ENCODE data around the gene PLEKHF1. TPM values are rescaled to one million over a fixed set of nuclear protein-coding genes. Genes with fewer than 3 reads are reported as not detected.

PLEKHF1 gene
- total RNA-seq, 2 experiments from 2014 or later = 49.4 to 52.1 TPM

DNA sequence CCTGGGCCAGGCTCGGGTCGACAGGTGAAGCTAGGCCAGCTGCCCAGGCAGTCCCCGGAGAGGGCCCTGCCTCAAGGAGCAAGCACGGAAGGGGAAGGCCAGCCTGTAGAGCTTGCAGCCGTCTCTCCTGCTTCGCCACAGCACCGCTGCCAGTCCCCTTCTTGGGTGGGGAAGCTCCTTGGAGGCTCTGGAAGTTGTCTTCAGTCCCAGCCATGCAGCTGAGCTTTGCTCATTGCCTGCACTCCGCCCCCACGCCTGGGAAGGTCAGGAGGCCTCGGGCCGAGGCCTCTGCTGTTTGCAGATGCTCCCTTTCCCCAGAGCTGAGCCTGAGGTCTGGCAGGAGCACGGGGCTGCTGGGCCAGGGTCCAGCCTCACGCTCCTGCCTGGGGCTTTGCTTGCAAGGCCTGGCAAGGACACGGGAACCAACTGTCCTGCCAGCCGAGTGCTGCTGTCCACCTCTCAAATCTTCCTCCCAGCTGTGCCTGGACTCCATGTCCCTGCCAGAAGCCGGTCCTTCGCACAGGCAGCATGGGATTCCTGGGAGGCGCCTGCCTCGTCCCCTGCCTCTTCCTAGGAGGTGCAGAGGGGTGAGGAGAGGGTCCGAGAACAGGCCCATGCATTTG is 13.3 kb downstream of the PLEKHF1 start:
- Mint-ChIP-seq H3K4me3 (no peak overlapping the region), H3K9me3 (no peaks in the 10 kb centered on the region), H3K4me1 (peaks cover 75% of the 10 kb centered on the region), H3K36me3 (ENCODE audit: low read depth) (peaks cover 32% of the 10 kb centered on the region), H3K27me3 (no peaks in the 10 kb centered on the region), H3K27ac (peak overlapping the region; percentile 79)
- ChIA-PET CTCF (interaction anchor here (1.0 to 4.2 kb wide), 8 partner anchors 11 to 68 kb away, joined by 3 to 32 read pairs (median 4); partner anchors contain the start of genes C19orf12 and PLEKHF1), POLR2A (no interaction called here)
- no peak for DNase-seq

DNA sequence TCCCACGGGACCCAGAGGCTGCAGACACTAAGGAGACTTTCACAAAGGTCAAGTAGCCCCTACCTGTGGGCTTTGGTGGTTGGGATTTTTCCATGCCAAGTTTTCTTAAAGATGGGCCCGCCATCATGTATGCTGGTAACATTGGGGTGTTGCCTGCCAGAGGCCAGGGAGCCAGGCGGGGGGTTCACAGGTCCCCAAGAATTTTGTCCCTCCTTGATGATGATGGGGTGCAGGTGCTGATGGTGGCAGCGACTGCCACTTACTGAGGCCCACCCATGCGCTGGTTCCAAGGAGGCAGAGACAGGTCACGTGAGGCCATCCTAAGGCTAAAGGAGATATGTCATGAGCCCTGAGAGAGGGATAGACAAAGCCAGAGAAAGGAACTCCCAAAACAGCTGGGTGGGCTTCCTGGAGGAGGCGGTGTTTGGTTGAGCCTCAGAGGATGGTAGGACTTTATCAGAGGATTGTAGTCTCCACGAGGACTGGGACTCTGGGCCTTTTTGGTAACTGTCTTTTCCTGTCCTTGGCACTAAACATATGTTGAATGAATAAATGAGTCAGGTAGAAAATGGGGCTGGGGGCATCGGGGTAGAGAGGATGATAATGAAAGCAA is 14.4 kb downstream of the PLEKHF1 start:
- CTCF ChIA-PET = interaction anchor here (0.8 to 4.2 kb wide), 9 partner anchors 8 to 69 kb away, joined by 3 to 32 read pairs (median 3); partner anchors contain the start of genes C19orf12 and PLEKHF1
- Mint-ChIP-seq H3K4me1 (peaks cover 74% of the 10 kb centered on the region), H3K4me3 (peak overlapping the region; percentile 4), H3K36me3 (ENCODE audit: low read depth) (peaks cover 27% of the 10 kb centered on the region), H3K9me3 (no peaks in the 10 kb centered on the region), H3K27me3 (no peaks in the 10 kb centered on the region), H3K27ac (peak overlapping the region; percentile 74)
- POLR2A ChIA-PET = no interaction called here
- no peak for DNase-seq

DNA sequence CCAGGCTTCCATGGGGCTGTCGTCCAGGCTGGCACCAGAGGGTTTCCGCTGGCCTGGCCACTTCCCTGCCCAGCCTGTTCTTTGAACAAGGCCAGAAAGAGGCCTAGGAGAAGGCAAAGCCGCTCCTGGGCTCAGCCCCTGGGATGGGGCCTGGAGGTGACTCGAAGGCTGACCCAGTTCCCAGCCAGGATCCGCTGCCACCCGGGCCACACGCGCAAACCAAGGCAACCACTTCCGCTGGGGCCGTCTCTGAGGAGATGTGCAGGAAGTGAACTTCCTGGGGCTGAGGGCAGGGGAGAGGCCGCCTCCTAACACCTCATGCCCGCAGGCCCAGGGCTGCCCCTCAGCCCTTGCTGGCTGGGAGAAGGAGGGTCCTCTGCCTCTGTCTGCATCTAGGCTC is 15.2 kb downstream of the PLEKHF1 start:
- Mint-ChIP-seq H3K27me3 (no peaks in the 10 kb centered on the region), H3K4me3 (peak overlapping the region; percentile 17), H3K36me3 (ENCODE audit: low read depth) (peaks cover 27% of the 10 kb centered on the region), H3K4me1 (peaks cover 75% of the 10 kb centered on the region), H3K27ac (peak overlapping the region; percentile 87), H3K9me3 (no peaks in the 10 kb centered on the region)
- CTCF ChIA-PET = interaction anchor here (0.8 to 4.2 kb wide), 8 partner anchors 8 to 70 kb away, joined by 3 to 32 read pairs (median 8); partner anchors contain the start of gene PLEKHF1
- DNase-seq = peak; percentile 86
- POLR2A ChIA-PET = no interaction called here

DNA sequence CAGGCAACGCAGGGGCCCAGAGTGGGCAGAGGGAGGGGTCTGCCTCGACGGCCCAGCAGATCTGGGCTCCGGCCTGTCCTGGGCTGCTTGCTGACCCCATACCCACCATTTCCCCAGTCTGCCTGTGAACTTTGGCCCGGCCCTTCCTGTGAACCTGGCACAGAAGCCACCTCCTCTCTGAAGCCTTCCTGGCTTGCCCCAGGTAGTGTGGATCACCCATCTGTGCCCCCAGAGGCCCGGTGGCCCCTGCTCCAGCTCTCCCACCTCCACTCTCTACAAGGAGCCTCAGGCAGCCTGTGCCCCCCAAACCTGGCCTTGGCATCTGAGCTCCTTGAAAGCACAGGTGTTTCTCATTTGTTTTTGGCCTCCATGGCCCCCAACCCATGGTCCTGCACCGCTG is 15.7 kb downstream of the PLEKHF1 start:
- POLR2A ChIA-PET = no interaction called here
- peak overlapping the region; percentile 47 for H3K4me3 Mint-ChIP-seq
- peaks cover 22% of the 10 kb centered on the region for H3K36me3 Mint-ChIP-seq (ENCODE audit: low read depth)
- H3K27me3 Mint-ChIP-seq = no peaks in the 10 kb centered on the region
- H3K9me3 Mint-ChIP-seq = no peaks in the 10 kb centered on the region
- DNase-seq = no peak
- H3K4me1 Mint-ChIP-seq = peaks cover 70% of the 10 kb centered on the region
- CTCF ChIA-PET = interaction anchor here (1.2 to 4.0 kb wide), 6 partner anchors 9 to 71 kb away, joined by 3 to 25 read pairs (median 8); no protein-coding TSS in a partner anchor
- H3K27ac Mint-ChIP-seq = peak overlapping the region; percentile 87

DNA sequence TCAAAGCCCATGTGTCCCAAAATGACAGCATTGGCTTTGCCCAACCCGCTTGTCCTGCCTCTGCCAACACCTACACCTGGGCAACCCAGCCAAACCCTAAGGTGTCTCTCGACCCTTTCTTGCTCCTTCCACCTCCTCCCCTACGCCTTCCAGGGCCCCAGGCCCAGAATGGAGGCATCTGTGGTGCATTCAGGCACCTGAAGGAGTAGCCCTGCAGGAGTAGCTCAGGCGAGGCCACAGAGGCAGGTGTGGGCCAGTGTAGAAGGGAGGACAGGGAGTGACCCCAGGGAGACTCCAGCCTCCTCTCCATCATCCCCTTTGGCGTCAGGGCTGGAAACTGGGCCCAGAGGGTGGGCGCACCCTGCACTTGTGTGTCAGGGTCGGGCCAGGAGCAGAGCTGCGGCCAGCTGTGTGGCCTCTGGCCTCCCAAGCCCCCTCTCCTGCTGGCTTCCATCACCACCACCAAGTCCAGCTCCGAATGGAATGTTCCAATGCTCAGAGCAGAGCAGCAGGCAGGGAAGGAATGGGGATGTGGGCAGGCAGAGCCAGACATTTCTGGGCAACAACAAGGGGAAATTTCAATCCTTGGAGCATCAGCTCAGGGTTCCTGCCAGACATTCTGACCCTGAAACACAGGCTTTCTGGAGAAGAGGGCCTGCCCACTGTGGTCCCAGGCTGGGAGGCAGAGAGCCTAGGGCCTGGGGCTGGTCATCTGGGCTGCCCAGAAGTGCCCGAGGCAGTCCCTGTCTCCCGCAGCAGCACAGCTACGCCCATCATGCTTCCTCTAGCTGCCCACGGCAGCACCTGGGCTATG is 16.4 kb downstream of the PLEKHF1 start:
- H3K27ac Mint-ChIP-seq = peak overlapping the region; percentile 78
- no peaks in the 10 kb centered on the region for H3K9me3 Mint-ChIP-seq
- DNase-seq = no peak
- H3K27me3 Mint-ChIP-seq = no peaks in the 10 kb centered on the region
- peaks cover 67% of the 10 kb centered on the region for H3K4me1 Mint-ChIP-seq
- peak overlapping the region; percentile 47 for H3K4me3 Mint-ChIP-seq
- peaks cover 16% of the 10 kb centered on the region for H3K36me3 Mint-ChIP-seq (ENCODE audit: low read depth)
- POLR2A ChIA-PET = no interaction called here
- CTCF ChIA-PET = interaction anchor here (1.2 to 4.0 kb wide), 7 partner anchors 10 to 71 kb away, joined by 3 to 25 read pairs (median 8); no protein-coding TSS in a partner anchor

DNA sequence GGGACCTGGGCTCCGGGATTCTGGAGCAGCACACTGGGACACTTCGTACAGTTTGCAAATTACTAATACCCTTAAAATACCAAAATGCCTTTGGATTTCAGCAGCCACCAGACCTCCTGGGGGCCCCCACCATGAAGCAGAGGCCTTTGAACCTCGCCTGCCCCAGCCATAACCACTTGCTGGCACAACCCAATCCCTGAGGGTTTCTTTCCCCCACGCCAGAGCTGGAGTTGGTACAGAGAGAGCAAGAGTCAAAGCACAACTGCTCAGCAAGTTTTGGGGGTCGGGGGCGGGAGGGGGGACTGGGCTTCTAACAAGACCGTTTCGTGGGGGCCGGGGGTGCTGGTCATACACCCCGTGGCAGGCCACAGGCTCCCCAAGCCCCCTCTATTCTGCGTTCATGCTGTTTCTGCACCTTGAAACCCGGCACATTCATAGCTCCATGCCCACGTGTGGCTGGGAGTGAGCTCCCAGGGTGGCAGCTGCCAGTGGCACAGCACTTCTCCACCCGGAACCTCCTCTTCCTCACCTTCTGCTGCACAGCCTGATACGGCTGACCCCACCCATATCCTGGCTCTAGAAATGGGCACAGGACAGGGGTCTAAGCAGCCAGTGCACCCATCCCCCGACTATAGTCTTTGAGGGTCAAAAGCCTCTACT is 17.1 kb downstream of the PLEKHF1 start:
- Mint-ChIP-seq H3K4me1 (peaks cover 66% of the 10 kb centered on the region), H3K4me3 (no peak overlapping the region), H3K27me3 (no peaks in the 10 kb centered on the region), H3K9me3 (no peaks in the 10 kb centered on the region), H3K36me3 (ENCODE audit: low read depth) (peaks cover 9% of the 10 kb centered on the region), H3K27ac (peak overlapping the region; percentile 78)
- DNase-seq = no peak
- ChIA-PET POLR2A (no interaction called here), CTCF (interaction anchor here (0.9 to 2.6 kb wide), 9 partner anchors 9 to 62 kb away, joined by 3 to 25 read pairs (median 6); no protein-coding TSS in a partner anchor)

DNA sequence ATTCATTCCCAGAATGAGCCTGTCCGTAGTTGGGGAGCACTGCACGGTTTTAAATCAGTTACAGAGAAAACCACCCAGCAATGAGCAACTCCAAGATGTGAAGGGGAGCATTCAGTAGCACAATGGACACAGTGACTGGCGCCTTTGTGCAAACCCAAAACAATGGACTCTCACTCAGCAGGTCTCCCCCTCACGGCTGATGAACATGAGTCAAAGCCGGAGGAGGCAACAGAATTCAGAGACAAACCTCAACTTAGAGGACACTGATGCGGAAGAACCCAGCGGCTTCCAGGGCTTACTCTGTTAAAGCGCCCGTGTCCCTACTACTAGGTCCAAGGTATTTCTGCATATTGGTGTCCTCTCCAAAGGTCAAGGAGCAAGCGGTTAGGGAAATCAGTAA is 17.7 kb downstream of the PLEKHF1 start:
- Mint-ChIP-seq H3K27me3 (no peaks in the 10 kb centered on the region), H3K9me3 (no peaks in the 10 kb centered on the region), H3K4me1 (peaks cover 68% of the 10 kb centered on the region), H3K36me3 (ENCODE audit: low read depth) (peaks cover 10% of the 10 kb centered on the region), H3K4me3 (no peak overlapping the region), H3K27ac (peak overlapping the region; percentile 19)
- CTCF ChIA-PET = interaction anchor here (0.9 to 2.4 kb wide), 4 partner anchors 8 to 15 kb away, joined by 3 to 8 read pairs (median 6); no protein-coding TSS in a partner anchor
- POLR2A ChIA-PET = no interaction called here
- no peak for DNase-seq

DNA sequence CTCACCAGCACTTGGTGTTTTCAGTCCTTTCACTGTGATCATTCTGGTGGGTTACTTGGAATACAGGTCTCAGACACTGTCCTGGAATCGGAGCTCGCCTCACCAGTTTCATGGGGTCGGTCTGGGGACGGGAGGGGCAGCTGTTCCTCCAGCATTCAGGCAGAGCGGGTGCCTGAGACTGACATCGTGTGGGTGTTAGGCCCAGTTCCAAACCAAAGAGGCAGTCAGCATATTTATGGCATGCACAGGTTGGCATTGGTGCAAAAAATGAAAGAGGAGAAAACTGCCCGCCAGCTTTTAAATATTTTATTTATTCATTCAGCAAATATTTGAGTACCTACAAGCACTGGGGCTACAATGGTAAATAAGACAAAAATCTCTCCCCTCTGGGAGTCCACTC is 20.1 kb downstream of the PLEKHF1 start:
- Mint-ChIP-seq H3K9me3 (peaks cover 4% of the 10 kb centered on the region), H3K27ac (no peak overlapping the region), H3K36me3 (ENCODE audit: low read depth) (peaks cover 13% of the 10 kb centered on the region), H3K4me3 (no peak overlapping the region), H3K27me3 (no peaks in the 10 kb centered on the region), H3K4me1 (peaks cover 62% of the 10 kb centered on the region)
- no peak for DNase-seq
- CTCF ChIA-PET = interaction anchor here (0.7 to 2.9 kb wide), 6 partner anchors 9 to 75 kb away, joined by 3 to 17 read pairs (median 5); no protein-coding TSS in a partner anchor
- POLR2A ChIA-PET = no interaction called here

DNA sequence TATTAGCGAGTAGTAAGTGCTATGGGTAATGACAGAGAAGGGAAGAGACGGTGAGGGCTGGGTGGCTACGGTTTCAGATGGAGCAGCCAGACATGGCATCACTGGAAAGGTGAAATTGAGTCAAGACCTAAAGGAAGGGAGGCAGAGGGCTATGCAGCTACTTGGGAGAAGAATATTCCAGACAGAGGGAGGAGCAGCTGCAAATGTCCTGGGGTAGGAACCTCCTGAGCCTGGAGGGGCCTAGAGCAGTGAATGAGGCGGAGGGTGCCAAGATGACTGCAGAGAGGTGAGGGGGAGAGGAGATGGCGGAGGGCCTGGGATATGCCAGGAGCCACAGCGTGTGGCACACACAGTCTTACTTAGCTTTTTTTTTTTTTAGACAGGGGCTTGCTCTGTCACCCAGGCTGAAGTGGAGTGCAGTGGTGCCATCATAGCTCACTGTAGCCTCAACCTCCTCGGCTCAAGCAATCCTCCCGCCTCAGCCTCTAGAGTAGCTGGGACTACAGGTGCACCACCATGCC is 21.1 kb downstream of the PLEKHF1 start:
- H3K36me3 Mint-ChIP-seq (ENCODE audit: low read depth) = peaks cover 17% of the 10 kb centered on the region
- H3K4me1 Mint-ChIP-seq = peaks cover 60% of the 10 kb centered on the region
- H3K27me3 Mint-ChIP-seq = no peaks in the 10 kb centered on the region
- H3K27ac Mint-ChIP-seq = peak overlapping the region; percentile 16
- H3K4me3 Mint-ChIP-seq = no peak overlapping the region
- ChIA-PET CTCF (interaction anchor here (0.9 to 2.9 kb wide), 5 partner anchors 11 to 76 kb away, joined by 4 to 17 read pairs (median 6); no protein-coding TSS in a partner anchor), POLR2A (no interaction called here)
- no peak for DNase-seq
- H3K9me3 Mint-ChIP-seq = peaks cover 4% of the 10 kb centered on the region

DNA sequence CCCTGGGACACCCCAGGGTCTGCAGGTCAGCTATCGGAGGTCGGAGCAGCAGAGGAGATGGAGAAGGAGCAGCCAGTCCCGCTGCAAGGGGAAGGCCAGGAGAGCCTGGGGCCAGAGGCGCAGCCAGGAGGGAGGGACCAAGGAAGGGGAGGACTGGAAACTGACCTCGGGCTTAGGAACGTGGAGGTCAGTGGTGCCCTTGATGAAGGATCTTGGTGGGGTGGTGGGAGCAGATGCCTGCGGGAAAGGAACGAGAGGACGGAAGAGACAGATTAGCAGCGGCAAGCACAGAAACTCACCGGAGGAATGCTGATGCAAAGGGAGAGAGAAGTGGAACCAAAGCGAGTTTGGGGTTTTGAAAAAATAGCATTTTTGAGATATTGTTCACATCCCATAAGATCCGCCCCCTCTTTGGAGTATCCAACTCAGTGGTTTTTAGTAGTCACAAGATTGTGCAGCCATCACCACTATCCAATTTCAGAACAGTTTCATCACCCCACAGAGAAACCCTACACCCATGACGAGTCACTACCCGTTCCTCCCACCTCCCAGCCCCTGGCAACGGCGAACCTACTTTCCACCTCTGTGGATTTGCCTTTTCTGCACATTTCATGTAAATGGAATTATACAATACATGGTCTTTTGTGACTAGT is 22.1 kb downstream of the PLEKHF1 start:
- DNase-seq = no peak
- H3K27ac Mint-ChIP-seq = no peak overlapping the region
- H3K36me3 Mint-ChIP-seq (ENCODE audit: low read depth) = peaks cover 17% of the 10 kb centered on the region
- H3K4me1 Mint-ChIP-seq = peaks cover 55% of the 10 kb centered on the region
- ChIA-PET POLR2A (no interaction called here), CTCF (interaction anchor here (0.9 to 1.5 kb wide), 2 partner anchors 12 to 20 kb away, joined by 4 to 5 read pairs; no protein-coding TSS in a partner anchor)
- H3K9me3 Mint-ChIP-seq = peaks cover 4% of the 10 kb centered on the region
- H3K27me3 Mint-ChIP-seq = no peaks in the 10 kb centered on the region
- no peak overlapping the region for H3K4me3 Mint-ChIP-seq

DNA sequence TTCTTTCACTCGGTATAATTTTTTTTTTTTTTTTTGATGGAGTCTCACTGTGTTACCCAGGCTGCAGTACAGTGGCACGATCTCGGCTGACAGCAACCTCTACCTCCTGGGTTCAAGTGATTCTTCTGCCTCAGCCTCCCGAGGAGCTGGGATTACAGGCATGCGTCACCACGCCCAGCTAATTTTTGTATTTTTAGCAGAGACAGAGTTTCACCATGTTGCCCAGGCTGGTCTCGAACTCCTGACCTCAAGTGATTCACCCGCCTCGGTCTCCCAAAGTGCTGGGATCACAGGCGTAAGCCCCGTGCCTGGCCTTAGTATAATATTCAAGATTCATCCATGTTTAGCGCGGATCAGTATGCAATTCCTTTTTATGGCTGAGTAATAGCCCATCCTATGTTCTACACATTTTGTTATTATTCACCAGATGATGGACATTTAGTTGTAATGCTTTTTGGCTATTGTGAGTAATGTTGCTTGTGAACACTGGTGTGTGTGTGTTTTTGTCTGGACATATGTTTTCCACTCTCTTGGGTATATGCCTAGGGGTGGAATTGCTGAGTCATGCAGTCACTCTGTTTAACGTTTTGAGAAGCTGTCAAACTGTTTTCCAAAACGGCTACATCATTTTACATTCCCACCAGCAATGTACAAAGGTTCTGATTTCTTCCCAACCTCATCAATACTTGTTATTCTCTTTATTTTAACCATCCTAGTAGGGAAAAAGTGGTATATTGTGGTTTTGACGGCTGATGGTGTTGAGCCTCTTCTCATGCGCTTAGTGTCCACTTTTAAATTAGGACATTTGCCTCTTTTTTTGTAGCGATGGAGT is 22.9 kb downstream of the PLEKHF1 start:
- H3K27ac Mint-ChIP-seq = no peak overlapping the region
- no peak for DNase-seq
- CTCF ChIA-PET = no interaction called here
- peaks cover 48% of the 10 kb centered on the region for H3K4me1 Mint-ChIP-seq
- POLR2A ChIA-PET = no interaction called here
- H3K9me3 Mint-ChIP-seq = peaks cover 4% of the 10 kb centered on the region
- peaks cover 17% of the 10 kb centered on the region for H3K36me3 Mint-ChIP-seq (ENCODE audit: low read depth)
- H3K27me3 Mint-ChIP-seq = no peaks in the 10 kb centered on the region
- no peak overlapping the region for H3K4me3 Mint-ChIP-seq

Measured in activated CD4-positive, alpha-beta T cell treated with anti-CD3 and anti-CD28 coated beads, Interleukin-2, amount 10 ng/mL, durations not matched to agents 7 days and 5 days (primary cell).